GM21367 (cell line): Measurements from ENCODE around the gene CTNNA2.
A peak's percentile ranks its signal among the peaks of the same experiment; 100 is the strongest.

Experiments used
- ATAC-seq: cut with Tn5 transposase; IDR thresholded peaks from one replicate; pipeline ENCODE4 v1.9.1; 2021; ENCODE audit not compliant: unreplicated experiment

Gene CTNNA2

DNA sequence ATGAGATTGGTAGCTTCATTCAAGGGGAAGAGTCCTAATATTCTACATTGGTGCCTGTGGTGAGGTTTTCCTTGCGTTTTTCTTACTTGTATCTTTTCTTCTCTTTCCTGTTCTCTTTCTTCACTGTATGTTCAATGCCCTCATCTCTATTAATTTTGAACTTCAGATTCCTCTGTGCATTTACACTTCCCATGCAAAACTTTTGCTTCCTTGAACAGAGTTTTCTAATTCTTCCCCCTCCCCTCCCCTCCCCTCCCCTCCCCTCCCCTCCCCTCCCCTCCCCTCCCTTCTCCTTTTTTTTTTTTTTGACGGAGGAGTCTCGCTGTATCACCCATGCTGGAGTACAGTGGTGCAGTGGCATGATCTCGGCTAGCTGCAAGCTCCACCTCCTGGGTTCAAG, 403.4 kb downstream of the CTNNA2 start:
- ATAC-seq: no peak

DNA sequence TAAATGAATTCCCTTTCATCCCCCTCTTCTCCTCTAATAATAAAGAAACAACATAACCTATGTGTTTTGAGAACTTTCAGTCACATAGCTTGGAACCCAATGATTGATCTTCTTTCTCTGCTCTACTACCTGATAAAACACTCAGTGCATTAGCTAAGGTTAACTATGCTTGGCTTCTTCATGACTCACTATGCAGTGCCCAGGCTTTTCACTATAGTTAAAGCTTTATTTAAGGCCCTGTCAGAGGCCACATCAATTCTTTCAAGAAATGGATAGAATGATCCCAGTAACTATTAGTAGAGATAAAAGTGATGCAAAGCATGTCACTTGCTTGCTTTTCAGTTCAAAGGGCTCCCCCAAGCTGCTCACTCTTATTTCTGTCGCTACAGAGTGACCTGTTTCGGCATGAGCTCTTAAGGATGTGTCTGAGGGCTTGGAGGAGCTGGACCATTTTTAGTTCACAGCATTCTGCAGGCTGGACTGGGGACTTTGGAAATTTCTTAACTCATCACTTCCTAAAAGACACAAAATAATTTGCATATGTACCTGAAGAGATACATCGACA, 407.7 kb downstream of the CTNNA2 start:
- ATAC-seq: no peak

DNA sequence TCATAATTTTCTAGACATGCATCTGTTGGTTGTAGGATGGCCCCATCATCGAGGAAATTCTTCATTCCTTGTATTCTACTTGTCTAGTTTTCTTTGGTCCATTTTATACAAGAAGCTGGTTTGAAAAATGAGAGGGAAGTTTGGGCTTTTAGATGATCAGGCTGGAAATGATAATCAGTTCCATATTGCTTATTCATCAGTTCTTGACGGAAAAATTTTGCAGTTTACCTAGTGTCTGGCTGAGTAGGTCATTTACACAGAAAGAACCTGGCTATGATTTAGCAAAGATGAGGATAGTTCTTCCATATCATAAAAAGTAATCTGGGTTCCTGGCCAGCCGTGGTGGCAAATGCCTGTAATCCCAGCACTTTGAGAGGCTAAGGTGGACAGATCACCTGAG, 416.8 kb downstream of the CTNNA2 start:
- no peak for ATAC-seq

DNA sequence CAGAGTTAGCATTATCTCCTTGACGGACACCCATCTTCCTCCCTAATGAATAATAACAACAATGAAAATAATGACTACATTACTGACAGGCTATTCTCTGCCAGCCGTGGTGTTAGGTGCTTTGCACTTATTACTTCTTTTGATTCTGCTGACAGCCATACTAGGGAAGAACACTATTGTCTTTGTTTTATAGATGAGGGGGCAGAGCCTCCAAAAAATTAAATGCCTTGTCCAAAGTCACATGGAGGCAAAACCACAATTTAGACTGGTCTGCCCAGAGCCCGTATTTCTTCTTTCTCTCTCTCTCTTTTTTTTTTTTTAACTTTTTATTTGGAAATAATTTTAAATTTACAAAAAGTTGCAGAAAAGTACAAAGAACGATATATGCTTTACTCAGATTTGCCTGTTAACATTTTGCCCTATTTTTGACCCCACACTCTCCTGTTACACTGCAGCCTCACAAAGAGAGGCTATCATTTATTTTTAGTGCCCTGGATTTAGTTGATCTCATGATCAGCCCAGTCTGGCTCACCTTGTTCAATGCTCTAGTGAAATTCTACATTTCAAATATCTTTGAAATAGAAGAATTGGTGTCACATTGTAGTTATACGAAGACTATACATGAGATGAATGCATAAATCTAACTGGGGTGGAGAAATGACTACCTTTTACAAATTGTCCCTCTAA, 422.3 kb downstream of the CTNNA2 start:
- ATAC-seq: no peak

DNA sequence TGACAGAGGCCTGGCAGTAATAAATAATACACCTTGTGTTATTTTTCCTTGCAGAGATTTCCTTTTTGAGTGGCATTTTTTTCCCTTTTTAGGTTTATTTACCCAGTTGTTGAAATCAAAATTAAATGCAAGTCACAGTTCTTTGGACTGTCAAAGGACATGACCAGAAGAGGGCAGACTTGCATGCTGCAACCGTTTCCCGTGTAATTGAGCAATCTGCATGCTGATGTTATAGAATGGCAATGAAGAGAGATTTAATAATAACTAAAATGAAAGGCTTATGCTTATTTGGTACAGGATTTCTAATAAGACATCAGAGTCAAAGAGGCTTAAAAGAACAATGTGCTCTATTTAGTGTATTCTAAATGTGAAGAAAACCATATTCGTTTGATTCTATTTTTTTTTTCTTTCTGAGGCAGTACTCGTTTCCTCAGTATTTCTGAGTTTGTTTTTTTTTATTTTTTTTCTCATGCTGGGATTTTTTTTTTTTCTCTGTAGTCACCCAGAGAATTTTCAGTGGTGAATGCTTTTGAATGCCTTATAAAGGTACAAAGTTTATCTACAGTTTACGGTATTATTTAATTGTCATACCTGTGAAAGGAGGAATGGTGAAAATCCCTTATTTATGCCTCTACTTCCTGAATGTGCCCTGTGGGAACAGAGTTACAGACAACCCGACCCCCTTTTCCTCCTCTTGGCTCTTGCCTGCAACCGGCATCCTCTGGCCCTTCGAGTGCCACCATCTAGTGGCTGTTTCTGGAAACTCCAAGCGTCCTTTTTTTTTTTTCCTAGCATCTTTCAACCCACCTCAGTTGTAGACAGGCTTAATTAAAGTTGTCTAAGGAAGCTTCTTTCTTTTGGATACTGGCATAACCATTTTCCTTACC, 423.2 kb downstream of the CTNNA2 start:
- peak; percentile 74 for ATAC-seq

DNA sequence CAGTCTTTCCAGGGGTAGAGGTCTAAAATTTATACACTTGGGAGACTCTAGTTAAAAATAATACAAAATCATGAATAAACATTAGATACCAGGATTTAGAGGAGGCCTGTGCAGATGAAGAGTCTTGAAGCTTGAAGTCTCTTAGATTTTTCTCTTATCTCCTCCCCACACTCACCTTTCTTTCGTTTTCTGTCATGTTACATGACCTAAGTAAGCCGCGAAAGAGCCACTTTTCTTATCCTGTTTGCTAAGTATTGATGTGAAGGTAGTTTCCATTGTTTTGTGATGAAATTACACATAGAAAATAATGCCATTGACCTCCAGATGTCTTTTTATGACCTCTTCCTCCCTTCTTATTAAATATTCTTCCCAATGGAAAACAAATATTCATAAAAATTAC, 423.9 kb downstream of the CTNNA2 start:
- no peak for ATAC-seq

DNA sequence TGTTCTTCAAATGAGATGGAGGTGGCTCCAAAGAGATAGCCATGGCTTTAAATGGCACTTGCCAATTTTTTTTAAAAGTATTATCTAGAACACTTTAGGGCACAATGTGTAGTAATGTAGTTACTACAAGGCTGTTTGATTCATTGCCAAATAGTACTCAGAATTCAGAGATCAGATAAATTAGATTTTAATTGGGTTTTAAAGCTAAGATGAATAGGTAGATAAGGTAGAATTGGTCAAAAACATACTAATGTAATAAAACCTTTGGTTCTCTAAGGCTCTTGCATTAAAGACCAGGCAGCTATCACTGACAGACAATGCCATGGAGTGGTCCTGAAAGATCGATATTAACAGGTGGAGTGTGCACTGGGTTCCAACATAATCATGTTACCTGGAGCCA, 425.8 kb downstream of the CTNNA2 start:
- ATAC-seq: no peak

DNA sequence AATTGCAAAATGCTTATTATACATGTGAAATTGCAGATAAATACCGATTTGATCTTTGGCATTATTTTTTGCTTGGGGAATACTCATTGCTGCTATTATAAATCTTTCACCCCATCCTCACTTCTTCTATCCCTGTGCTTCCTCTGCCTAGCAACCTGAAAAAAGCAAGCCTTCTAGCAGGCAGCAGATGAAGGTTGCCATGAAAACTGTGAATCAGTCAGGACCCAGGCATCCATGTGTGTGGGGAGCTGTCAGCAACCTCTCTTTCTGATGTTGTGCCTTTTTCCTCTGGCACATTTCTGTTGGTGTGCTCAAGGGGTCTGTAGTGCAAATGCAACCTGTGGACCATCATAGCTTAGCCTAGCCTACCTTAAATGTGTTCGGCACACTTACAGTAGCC, 427.5 kb downstream of the CTNNA2 start:
- ATAC-seq: no peak

DNA sequence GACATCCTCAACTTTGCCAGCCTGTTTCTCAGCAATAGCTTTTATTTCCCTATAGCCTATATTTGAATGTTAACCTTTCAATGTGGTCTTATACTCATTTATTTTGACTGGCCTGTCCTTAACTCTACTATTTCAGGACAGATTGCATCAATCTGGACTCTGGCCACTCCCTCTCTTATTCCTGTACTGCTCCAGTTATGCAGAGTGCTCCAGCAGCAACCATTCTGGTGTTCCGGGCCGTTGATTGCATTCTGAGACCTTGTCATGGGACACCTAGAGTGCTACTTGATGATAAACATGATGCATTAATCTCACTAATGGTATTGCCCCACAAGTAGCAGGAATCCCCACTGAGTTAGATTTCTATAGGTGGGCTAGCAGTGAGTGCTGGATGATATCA, 428.3 kb downstream of the CTNNA2 start:
- no peak for ATAC-seq

DNA sequence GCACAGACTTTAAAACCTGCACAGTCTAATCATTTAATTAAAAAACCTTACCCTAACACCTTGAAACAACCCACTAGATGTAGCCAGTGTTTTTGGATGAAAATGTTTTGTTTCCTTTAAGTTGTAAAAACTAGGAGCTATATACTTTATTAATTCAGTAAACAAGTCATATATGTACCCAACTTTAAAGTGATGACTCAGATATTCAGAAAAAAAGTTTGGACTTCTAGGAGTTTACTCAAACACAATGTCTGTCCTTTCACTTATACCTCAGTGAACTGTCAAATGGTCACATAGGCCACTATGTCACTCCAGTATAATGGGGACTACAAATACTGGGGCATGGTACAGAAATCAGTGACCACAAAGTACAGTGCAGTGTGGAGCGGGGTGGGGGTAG, 431.4 kb downstream of the CTNNA2 start:
- no peak for ATAC-seq

DNA sequence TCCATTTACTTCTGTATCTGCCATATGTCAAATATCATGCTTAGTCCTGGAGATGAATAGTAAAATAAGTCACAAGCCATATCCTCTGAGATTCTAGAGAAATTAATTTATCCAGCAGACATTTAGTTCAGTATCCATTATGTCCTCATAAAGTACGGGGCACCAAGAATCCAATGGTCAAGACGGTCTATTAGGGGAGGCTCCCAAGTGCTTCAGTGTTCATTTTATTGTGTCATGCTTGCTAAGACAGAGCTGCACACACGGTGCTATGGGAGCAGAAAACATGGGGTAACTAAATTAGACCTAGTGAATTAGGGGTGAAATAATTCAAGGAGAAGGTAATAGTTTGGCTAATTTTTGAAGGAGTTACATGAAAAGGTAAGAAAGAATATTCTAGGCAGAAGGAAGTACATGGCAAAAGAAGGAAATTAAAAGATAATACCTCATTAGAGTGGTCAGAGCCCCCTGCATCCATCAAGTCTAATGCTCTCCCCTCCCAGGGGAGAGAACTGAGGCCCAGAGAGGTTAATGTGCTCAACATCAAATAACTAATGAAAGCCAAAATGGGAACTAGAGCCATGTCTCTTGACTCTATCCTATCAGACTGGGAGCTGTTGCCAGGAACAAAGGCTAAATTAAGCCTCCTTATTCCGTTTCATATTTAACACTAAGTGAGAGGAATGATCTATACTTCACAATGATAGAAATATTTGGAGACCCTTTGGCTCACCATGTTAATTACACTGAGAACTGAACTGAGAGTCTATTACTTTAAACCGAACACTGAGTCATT, 433.0 kb downstream of the CTNNA2 start:
- no peak for ATAC-seq

DNA sequence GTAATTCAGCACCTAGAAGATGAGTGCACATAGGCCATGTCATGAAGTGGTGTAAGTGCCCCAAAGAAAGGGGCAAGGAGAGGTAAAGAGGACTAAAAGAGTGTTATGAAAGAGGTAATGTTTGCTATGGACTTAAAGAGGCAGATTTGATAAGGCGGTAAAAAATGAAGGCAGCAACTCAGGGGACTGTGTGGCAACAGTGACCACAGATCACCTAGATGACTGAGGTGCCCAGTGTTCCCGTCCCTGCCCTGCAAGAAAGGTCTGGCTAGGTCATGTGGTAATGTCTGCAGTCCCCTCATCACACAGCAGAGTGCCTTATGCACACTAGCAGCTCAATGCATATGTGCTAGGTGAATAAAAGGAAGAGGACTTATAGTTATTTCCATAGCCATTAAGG, 434.9 kb downstream of the CTNNA2 start:
- ATAC-seq: no peak

DNA sequence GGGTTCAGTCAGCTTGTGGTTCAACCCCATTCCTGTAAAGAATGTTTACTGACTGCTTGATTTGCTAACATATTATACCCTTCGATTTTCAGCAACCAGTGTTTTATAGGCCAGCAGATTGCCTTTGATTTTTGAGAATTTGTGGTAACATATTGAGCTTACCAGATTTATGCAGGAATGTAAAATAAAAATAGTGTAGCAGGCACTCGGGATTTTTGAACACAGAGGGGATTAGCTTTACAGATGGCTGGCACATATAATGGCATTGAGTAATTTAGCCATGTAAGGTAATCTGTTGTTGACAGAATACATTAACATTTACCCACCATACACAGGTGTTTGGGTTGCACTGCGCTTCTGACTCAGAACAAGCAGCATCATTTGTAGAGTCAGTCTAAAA, 437.7 kb downstream of the CTNNA2 start:
- no peak for ATAC-seq

DNA sequence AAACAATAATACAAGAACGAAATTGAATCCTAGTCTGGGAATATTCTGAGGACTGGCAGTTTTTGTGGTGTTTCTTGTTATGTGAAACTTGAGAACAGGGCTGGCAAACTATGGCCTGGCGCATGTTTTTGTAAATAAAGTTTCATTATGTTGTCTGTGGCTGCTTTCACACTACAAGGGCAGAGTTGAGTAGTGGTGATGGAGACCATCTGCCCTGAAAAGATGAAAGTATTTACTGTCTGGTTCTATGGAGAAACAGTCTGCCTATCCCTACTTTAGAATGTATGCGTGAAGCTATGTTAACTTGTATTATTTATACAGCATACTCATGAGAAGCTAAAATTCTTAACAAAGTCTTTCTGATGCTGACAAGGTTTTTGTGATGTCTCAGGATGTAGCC, 439.8 kb downstream of the CTNNA2 start:
- no peak for ATAC-seq

DNA sequence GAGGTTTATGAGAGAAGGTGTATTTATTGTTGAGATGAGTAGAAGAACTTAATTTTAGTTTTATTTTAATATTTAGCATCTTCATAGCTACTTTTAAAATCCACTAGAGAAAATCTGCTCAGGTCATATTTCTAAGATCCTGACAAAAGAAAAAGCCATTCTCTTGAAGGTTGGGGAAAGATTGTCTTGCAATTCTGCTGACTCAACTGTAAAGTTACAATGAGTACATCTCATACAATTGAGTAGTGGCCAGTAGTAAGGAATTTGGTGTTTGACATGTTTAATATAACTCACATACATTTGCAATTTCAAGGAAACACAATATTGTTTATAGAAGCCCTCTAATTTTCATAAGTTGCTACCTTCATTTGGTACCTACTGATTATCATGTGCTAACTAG, 447.2 kb downstream of the CTNNA2 start:
- ATAC-seq: no peak

DNA sequence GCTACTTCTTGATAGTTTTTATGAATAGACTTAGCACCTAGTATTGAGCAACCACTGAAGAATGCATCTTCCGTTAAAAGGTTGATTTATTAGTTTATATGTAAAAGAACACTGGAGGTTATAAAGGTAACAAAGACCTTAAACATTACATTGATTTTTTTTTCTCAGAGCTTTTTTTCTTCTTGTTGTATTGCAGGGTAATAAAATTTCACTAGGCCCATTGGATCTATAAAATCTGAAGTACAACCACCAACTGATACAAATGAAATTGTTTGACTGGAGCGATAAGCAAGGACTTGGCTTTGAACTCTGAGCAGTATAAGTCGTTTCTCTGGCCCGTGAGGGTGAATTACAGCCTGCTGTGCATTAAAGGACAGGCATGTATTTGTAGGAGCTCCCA, 447.7 kb downstream of the CTNNA2 start:
- ATAC-seq: no peak

DNA sequence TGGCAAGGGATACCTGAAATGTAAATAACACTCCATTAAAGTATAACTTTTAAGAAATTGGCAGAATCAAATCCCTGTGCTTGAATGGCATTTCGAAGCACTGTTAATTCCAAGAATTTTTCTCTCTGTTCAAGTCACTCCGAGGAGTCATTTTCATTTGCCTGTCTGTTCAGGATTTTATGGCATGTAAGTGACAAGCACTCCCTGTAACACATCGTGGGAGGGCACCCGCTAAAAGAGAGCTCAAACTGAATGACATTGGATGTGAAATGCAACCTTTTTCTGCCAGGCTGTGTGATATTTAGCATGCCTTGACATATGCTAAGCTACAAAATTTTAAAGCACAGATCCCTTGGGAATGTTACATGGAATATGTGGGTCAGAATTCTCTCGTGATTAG, 452.1 kb downstream of the CTNNA2 start:
- ATAC-seq: no peak

DNA sequence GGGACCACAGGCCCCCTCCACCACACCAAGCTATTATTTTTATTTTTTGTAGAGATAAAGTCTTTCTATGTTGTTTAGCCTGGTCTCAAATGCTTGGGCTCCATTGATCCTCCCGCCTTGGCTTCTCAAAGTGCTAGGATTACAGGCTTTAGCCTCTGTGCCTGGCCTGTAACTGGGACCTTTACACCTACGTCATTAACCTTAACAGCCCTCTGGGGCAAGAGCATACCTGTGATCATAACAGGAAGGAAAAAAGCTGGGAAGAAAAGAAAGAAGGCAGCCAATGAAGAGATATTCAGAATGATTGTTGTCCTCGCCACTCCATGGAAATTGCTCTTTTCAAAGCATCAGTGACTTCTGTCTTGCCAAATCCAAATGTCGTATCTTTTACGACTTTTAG, 453.5 kb downstream of the CTNNA2 start:
- ATAC-seq: no peak

DNA sequence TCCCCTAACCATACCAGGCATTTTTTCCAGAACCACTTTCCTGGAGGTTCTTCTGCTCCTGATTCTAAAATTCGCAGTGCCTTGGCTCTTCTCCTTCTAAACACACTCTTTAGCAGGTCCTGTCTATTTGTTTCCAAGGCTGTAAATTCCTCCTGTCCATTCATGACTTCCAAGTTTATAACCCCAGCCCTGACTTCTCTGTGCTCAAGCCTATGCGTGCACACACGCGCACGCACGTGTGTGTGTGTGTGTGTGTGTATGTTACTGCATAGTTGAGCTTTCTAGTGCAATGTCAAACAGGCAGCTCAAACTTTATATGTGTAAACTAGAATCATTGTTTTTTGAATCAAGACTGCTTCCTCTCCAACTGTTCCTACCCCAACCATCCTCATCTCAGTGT, 454.0 kb downstream of the CTNNA2 start:
- no peak for ATAC-seq

DNA sequence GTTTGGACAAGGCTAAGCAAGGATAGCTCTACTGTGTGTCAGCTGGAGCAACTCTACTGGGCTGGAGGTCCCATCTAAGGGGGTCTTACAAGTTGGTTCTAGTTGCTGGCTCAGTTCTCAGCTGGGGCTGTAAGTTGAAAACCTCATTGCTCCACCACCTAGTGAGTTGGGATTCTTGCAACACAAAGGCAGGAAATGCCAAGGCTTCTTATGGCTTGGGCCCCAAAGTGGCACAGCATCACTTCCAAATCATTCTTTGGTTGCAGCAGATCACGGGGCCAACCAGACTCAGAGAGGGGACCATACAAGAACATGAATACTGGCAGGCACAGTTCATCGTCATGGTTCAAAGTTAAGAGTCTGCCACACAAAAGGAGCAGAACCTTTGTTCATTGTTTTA, 459.0 kb downstream of the CTNNA2 start:
- no peak for ATAC-seq

DNA sequence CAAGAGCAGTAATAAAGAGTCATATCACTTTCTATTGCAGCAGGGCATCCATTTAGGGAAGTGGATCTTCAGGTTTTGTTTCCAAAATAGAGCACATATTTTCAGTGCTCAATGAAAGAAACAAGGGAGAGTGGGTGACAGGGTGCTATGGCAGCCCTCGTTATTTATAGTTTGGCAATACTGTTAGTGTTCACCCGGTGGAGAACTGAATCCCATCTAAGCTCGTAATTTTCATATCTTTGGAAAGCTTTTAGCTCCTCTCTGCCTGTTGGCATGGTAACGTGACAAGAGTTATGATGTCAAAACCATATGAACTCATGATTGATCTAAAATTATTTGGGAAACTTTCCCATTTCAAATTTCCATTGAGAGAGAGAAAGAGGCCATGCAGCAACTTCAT, 459.8 kb downstream of the CTNNA2 start:
- ATAC-seq: no peak
